HFF-Myc (cell line): Measurements from ENCODE around the gene NDUFA8.

Experiments used
- DNase-seq: peaks from one replicate; pipeline ENCODE4 v3.0.0-alpha.2; 2011; ENCODE audit warnings: low read depth; ENCODE audit errors: extremely low read depth
- H3K4me3 ChIP-seq: replicated peaks from 2 replicates; pipeline ENCODE4 v1.5.1; 2011; ENCODE audit warnings: low read depth, mild to moderate bottlenecking, control low read depth, low read length
- CTCF ChIP-seq: IDR thresholded peaks from 2 replicates; pipeline ENCODE4 v1.5.1; 2012; ENCODE audit warnings: mild to moderate bottlenecking, low read depth, low read length, control low read depth; ENCODE audit errors: missing control alignments

Gene NDUFA8

GRCh38 chr9:122186301-122186700 lies 26.7 kb upstream of the NDUFA8 start:
- DNase-seq = no peak
- no peak for TF ChIP-seq CTCF
- H3K4me3 ChIP-seq = no peak overlapping the region

GRCh38 chr9:122184551-122184950 lies 25.0 kb upstream of the NDUFA8 start:
- no peak for TF ChIP-seq CTCF
- no peak overlapping the region for H3K4me3 ChIP-seq
- no peak for DNase-seq

- H3K4me3 ChIP-seq = no peak overlapping the region
- TF ChIP-seq CTCF = no peak
- no peak for DNase-seq
Observed at GRCh38 chr9:122183501-122183900, 23.9 kb upstream of the NDUFA8 start.

- peak; percentile 44 for DNase-seq
- no peak overlapping the region for H3K4me3 ChIP-seq
- TF ChIP-seq CTCF = no peak
Observed at GRCh38 chr9:122180633-122181032, 21.1 kb upstream of the NDUFA8 start.

- DNase-seq = no peak
- TF ChIP-seq CTCF = no peak
- H3K4me3 ChIP-seq = no peak overlapping the region
Observed at GRCh38 chr9:122179690-122180074, 20.1 kb upstream of the NDUFA8 start.

GRCh38 chr9:122179054-122179689 lies 19.6 kb upstream of the NDUFA8 start:
- no peak for TF ChIP-seq CTCF
- no peak overlapping the region for H3K4me3 ChIP-seq
- DNase-seq = no peak

GRCh38 chr9:122176916-122177315 lies 17.3 kb upstream of the NDUFA8 start:
- no peak overlapping the region for H3K4me3 ChIP-seq
- TF ChIP-seq CTCF = no peak
- DNase-seq = no peak
